Testis (tissue), 3 donors: Measurements from ENCODE around the gene VMP1. TPM values are rescaled to one million over a fixed set of nuclear protein-coding genes. Genes with fewer than 3 reads are reported as not detected.

Source experiments
- DNase-seq: peaks from one replicate; pipeline ENCODE4 v3.0.0-alpha.2; 2019
- H3K27ac ChIP-seq, 2 donors: fragments of 200-600 bp; sonication (generic); one replicate each; pipeline ENCODE4 v1.5.1; 2019
- H3K27me3 ChIP-seq: fragments of 200-600 bp; sonication (generic); one replicate; pipeline ENCODE4 v1.5.1; 2019
- H3K36me3 ChIP-seq: fragments of 200-600 bp; sonication (generic); one replicate; pipeline ENCODE4 v1.5.1; 2017; ENCODE audit warnings: low read depth; ENCODE audit errors: missing control alignments
- H3K4me1 ChIP-seq: fragments of 200-600 bp; sonication (generic); one replicate; pipeline ENCODE4 v1.5.1; 2019
- H3K4me3 ChIP-seq, 2 donors: fragments of 200-600 bp; sonication (generic); one replicate each; pipeline ENCODE4 v1.5.1; 2017 to 2019
- H3K9me3 ChIP-seq: fragments of 200-600 bp; sonication (generic); one replicate; pipeline ENCODE4 v1.5.1; 2017
- CTCF ChIP-seq, 3 experiments: fragments of 450-650 bp in 2 of 3; fragments of 200-600 bp in 1 of 3; sonication (generic) in 1 of 3; IDR thresholded peaks; one replicate each; pipeline ENCODE4 v1.5.1; 2016 to 2019; ENCODE audit warnings: antibody characterized with exemption in 3 of 3, mild to moderate bottlenecking in 2 of 3, moderate library complexity in 1 of 3
- POLR2A ChIP-seq: fragments of 450-650 bp; IDR thresholded peaks from one replicate; pipeline ENCODE4 v1.6.1; 2017; ENCODE audit warnings: antibody characterized with exemption, mild to moderate bottlenecking, moderate library complexity
- WGBS, 2 donors: methylation state at CpG; one replicate each; pipeline ENCODE4 v1.1.5; 2018; 5-methylcytosine and 5-hydroxymethylcytosine counted together
- intact Hi-C: fragments of 100-400 bp; cut with DNase I; formaldehyde crosslinking; loops from one replicate; pipeline ENCODE4 v1.15.1; 2023; ENCODE audit warnings: low total_unique reads
- polyA plus RNA-seq: library from polyadenylated mRNA; stranded (reverse); fragments of 350-450 nt; fragmentation: Illumina TruSeq; extraction: RNeasy Lipid Tissue Mini Kit (QIAGEN cat#74804); gene quantifications from one replicate; pipeline ENCODE4 v1.2.3, GENCODE V29; 2014; ENCODE audit warnings: low read depth, low replicate concordance; ENCODE audit not compliant: insufficient read depth
- total RNA-seq, 2 donors: library from RNA; depleted of rRNA; stranded (reverse); fragments of >200 nt; gene quantifications; one replicate each; pipeline ENCODE4 v1.2.3, GENCODE V29; 2016

The VMP1 gene
- total and polyA plus RNA-seq, 3 donors from 2014 or later: 63.1 to 144 (median 108) TPM

DNA sequence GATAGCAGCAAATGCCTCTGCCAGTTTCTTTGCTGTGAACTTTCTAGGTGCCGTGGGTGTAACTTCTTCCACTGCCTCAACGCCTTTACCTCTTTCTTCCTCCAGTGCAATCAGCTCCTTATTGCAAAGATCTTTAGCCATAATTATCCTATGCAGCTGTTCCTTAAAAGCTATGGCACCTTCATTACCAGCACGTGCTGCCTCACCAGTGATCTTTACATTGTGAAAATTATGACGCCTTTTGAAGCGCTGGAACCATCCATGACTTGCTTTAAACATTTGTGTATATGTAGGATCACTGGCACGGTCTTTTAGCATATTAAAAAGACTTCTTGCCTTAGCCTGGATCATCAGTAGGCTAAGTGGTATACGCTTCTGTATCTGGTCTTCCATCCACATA is 8.2 kb upstream of the VMP1 start:
- TF ChIP-seq CTCF (IDR thresholded peaks at IDR 0.05) (no peak), POLR2A (no peak)
- H3K4me3 ChIP-seq: no peak overlapping the region
- H3K27me3 ChIP-seq: no peaks in the 10 kb centered on the region
- DNase-seq: no peak
- WGBS, 2 donors: 96 to 99% methylated on average over 7 of the region's 7 CpGs
- H3K36me3 ChIP-seq: no peaks in the 10 kb centered on the region
- H3K4me1 ChIP-seq: no peaks in the 10 kb centered on the region
- intact Hi-C loops: no loop called here
- no peaks in the 10 kb centered on the region for H3K9me3 ChIP-seq
- no peak overlapping the region for H3K27ac ChIP-seq

- intact Hi-C loops: no loop called here
- TF ChIP-seq CTCF (IDR thresholded peaks at IDR 0.05) (no peak), POLR2A (no peak)
- 89 to 94% methylated on average over 6 of the region's 6 CpGs for WGBS, 2 donors
- Histone ChIP-seq H3K4me1 (no peaks in the 10 kb centered on the region), H3K36me3 (no peaks in the 10 kb centered on the region), H3K27ac (no peak overlapping the region), H3K9me3 (no peaks in the 10 kb centered on the region), H3K4me3 (no peak overlapping the region), H3K27me3 (no peaks in the 10 kb centered on the region)
- no peak for DNase-seq
These were observed 7.7 kb upstream of the VMP1 start for GRCh38 chr17:59699786-59700185.

- no peak overlapping the region for H3K27ac ChIP-seq
- WGBS, 2 donors: 90 to 96% methylated on average over 7 of the region's 7 CpGs
- H3K4me1 ChIP-seq: peaks cover 6% of the 10 kb centered on the region
- no peaks in the 10 kb centered on the region for H3K27me3 ChIP-seq
- no peaks in the 10 kb centered on the region for H3K36me3 ChIP-seq
- DNase-seq: no peak
- H3K9me3 ChIP-seq: no peaks in the 10 kb centered on the region
- intact Hi-C loops: no loop called here
- no peak for TF ChIP-seq POLR2A
- no peak for TF ChIP-seq CTCF (IDR thresholded peaks at IDR 0.05)
- no peak overlapping the region for H3K4me3 ChIP-seq
These were observed 5.2 kb upstream of the VMP1 start for GRCh38 chr17:59702304-59702703.

DNA sequence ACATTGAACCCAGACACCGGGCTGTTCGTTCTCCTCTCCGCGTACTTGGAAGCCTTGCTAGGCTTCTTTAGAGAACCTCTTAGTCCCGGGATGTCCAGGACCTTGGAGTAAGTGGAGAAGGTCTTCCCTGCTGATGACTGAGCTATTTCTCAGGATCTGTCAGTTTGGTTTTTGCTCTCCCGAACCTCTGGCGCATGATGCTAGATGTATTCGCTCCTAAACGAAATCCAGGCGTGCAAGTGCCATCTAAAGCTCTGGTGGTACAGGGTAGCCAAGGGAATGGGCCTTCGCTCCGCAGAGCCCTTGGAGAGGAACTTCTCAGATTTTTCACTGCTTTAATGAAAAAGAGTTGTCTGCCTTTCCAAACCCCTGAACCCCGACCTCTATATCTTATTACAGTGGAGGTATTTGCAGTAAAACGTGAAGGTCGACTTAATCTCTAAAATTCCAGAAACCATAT is 547 bp downstream of the VMP1 start:
- Histone ChIP-seq H3K4me3 (peak overlapping the region; percentile 77 to 80), H3K27me3 (no peaks in the 10 kb centered on the region), H3K4me1 (peaks cover 16% of the 10 kb centered on the region), H3K9me3 (no peaks in the 10 kb centered on the region), H3K27ac (peak overlapping the region; percentile 82 to 91), H3K36me3 (no peaks in the 10 kb centered on the region)
- WGBS, 2 donors: 0 to 2% methylated on average over 10 to 15 of the region's 15 CpGs
- TF ChIP-seq POLR2A (no peak), CTCF (IDR thresholded peaks at IDR 0.05) (no peak)
- DNase-seq: no peak
- intact Hi-C loops: no loop called here

GRCh38 chr17:59711936-59712335 is 4.5 kb downstream of the VMP1 start:
- Histone ChIP-seq H3K4me3 (no peak overlapping the region), H3K27ac (no peak overlapping the region), H3K27me3 (no peaks in the 10 kb centered on the region), H3K4me1 (peaks cover 16% of the 10 kb centered on the region), H3K36me3 (no peaks in the 10 kb centered on the region), H3K9me3 (no peaks in the 10 kb centered on the region)
- intact Hi-C loops: no loop called here
- TF ChIP-seq CTCF (IDR thresholded peaks at IDR 0.05): no peak
- TF ChIP-seq POLR2A: no peak
- no peak for DNase-seq
